SK-N-MC (cell line): ENCODE data around the gene LTA.

Experiments
- EZH2 ChIP-seq: fragments of 200-600 bp; sonication (generic); IDR thresholded peaks from one replicate; pipeline ENCODE4 v1.6.1; 2017; ENCODE audit warnings: antibody characterized with exemption
- POLR2AphosphoS5 ChIP-seq: IDR thresholded peaks from 2 replicates; pipeline ENCODE4 v1.6.1; 2012; ENCODE audit warnings: mild to moderate bottlenecking, low read depth, low read length, borderline replicate concordance

GRCh38 chr6:31586599-31587281, 14.7 kb downstream of the LTA start:
- TF ChIP-seq POLR2AphosphoS5 (no peak), EZH2 (no peak)
